ENCODE measurements around the gene ATOSA.

Gene ATOSA

GRCh38 chr15:52660192-52660591 is 19.0 kb downstream of the ATOSA start:
- in situ Hi-C loops (cut with HindIII; ENCODE audit: low sequenced_read_pairs), result no loop called here
- H3K4me3 ChIP-seq (ENCODE audit: low read depth, low read length), result no peak overlapping the region
- DNase-seq (ENCODE audit: low read depth, low spot score), result no peak
- no peak for TF ChIP-seq CTCF (IDR thresholded peaks at IDR 0.05; ENCODE audit: low read depth, low read length)

DNA sequence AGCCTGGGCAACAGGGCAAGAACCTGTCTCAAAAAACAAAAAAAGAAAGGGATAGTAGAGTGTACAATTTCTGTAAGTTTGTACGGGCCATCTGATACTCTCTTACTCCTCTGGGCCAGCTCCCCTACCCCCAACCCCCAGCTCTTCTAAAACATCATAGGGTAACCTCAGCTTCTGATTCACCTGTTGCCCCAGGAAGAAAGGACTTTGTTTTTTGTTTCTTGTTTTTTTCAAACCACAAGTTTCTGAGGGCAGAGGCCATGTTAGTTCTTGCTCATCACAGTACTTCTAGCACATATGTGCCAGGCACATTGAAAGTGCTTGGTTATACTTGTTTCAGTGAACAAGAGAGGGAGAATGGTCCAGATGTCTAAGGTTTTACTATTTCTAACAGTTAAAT is 20.2 kb downstream of the ATOSA start:
- H3K4me3 ChIP-seq (ENCODE audit: low read depth, low read length), result no peak overlapping the region
- TF ChIP-seq CTCF (IDR thresholded peaks at IDR 0.05; ENCODE audit: low read depth, low read length), result no peak
- in situ Hi-C loops (cut with HindIII; ENCODE audit: low sequenced_read_pairs), result no loop called here
- DNase-seq (ENCODE audit: low read depth, low spot score), result no peak

DNA sequence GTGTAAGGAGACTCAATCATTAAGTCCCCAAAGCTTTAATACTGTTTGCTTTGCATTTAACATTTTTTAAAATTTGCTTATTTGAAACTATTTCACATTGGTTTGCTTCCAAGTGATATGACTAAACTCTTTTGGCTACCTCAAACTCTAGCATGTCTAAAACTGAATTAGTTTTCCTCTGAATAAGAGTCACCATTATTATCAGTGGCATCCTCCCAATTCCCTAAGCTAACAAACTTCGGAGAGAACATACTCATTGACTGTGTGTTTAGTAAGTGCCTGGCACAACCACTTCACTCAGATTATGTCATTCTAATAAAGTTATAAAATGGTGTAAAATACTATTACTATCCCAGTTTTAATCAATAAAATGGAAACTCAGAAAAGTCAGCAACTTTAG is 21.9 kb downstream of the ATOSA start:
- no peak overlapping the region for H3K4me3 ChIP-seq (ENCODE audit: low read depth, low read length)
- TF ChIP-seq CTCF (IDR thresholded peaks at IDR 0.05; ENCODE audit: low read depth, low read length), result no peak
- peak; percentile 90 for DNase-seq (ENCODE audit: low read depth, low spot score)
- in situ Hi-C loops (cut with HindIII; ENCODE audit: low sequenced_read_pairs), result no loop called here

DNA sequence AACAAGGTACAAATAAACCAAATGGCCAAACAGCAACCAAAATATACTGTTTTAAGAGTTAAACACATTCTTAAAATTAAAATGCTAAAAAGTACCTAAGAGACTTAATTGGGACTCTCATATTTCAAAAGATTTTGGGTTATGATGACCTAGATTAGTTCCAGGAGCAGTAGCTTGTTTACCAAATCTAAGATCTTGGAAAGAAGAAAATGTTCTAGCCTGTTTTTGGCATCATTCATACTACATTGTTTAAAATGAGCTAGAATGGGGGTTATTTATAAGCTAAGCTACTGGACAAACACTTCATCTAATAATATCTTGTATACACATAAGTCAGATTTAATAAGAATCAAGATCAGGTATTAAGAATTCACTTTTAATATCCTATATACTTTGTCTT is 22.8 kb downstream of the ATOSA start:
- in situ Hi-C loops (cut with HindIII; ENCODE audit: low sequenced_read_pairs), result no loop called here
- no peak overlapping the region for H3K4me3 ChIP-seq (ENCODE audit: low read depth, low read length)
- no peak for DNase-seq (ENCODE audit: low read depth, low spot score)
- no peak for TF ChIP-seq CTCF (IDR thresholded peaks at IDR 0.05; ENCODE audit: low read depth, low read length)

DNA sequence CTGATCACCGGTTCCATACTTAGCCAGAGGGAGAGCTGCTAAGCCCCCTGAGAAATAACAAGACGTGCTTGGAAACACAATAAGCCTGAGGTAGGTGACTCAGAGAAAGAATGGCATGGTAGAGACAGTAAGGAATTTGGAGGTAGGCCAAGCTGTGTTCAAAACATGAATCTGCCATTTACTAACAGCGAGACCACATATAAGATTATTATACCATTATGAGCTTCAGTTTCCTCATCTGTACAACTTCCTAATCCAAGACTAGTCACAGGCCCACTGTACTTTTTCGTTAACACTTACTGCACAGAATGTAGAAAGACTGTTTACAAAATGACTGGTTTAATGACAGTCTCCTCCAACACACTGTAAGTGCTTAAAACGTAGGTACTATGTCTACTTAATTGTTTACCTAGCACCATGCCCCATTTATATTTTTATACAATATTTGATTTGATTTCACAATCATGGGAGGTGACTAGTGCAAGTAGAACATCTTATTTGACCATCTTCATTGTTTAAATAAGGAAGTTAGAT is 25.7 kb downstream of the ATOSA start:
- no peak overlapping the region for H3K4me3 ChIP-seq (ENCODE audit: low read depth, low read length)
- in situ Hi-C loops (cut with HindIII; ENCODE audit: low sequenced_read_pairs), result no loop called here
- peak; percentile 84 for DNase-seq (ENCODE audit: low read depth, low spot score)
- no peak for TF ChIP-seq CTCF (IDR thresholded peaks at IDR 0.05; ENCODE audit: low read depth, low read length)

DNA sequence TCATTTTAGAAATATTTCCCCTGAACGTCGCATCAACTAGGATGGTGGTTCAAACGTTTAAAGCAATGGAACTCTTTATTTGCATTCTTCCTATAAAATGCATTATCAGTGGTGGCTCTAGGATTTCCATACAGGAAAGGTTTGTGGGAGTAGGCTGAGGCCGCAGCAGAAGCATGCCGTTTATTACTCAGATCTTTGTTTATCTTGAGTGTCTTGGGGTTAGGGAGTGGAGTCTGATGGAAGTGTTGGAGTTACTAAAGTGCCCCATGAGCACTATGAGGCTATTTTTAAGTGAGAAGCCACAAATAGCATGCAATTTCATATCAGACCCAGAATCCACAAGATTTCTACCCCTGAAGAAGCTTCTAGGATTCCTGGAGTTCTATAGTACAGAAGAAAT is 26.2 kb downstream of the ATOSA start:
- TF ChIP-seq CTCF (IDR thresholded peaks at IDR 0.05; ENCODE audit: low read depth, low read length), result no peak
- in situ Hi-C loops (cut with HindIII; ENCODE audit: low sequenced_read_pairs), result no loop called here
- H3K4me3 ChIP-seq (ENCODE audit: low read depth, low read length), result no peak overlapping the region
- peak; percentile 73 for DNase-seq (ENCODE audit: low read depth, low spot score)

- TF ChIP-seq CTCF (IDR thresholded peaks at IDR 0.05; ENCODE audit: low read depth, low read length), result no peak
- in situ Hi-C loops (cut with HindIII; ENCODE audit: low sequenced_read_pairs), result no loop called here
- no peak overlapping the region for H3K4me3 ChIP-seq (ENCODE audit: low read depth, low read length)
- DNase-seq (ENCODE audit: low read depth, low spot score), result peak; percentile 23
Measured at GRCh38 chr15:52652286-52652685, 26.9 kb downstream of the ATOSA start.
